ENCODE data around the gene CPNE8.

- no peak for TF ChIP-seq CTCF (IDR thresholded peaks at IDR 0.05)
- no peak for TF ChIP-seq USF2 (IDR thresholded peaks at IDR 0.05)
- no peak for TF ChIP-seq JUNB (IDR thresholded peaks at IDR 0.05)
- no peak for TF ChIP-seq PBX3 (IDR thresholded peaks at IDR 0.05)
- TF ChIP-seq MAFK (IDR thresholded peaks at IDR 0.05; ENCODE audit: partially characterized antibody), result no peak
Measured at GRCh38 chr12:38884666-38885065, 20.7 kb downstream of the CPNE8 start.
